Ishikawa (cell line): Measurements from ENCODE around the gene CA7.

Experiments
- CREB1 ChIP-seq: IDR thresholded peaks from 2 replicates; pipeline ENCODE4 v1.6.1; 2012; ENCODE audit warnings: low read depth
- RAD21 ChIP-seq: IDR thresholded peaks from 2 replicates; pipeline ENCODE4 v1.6.1; 2012; ENCODE audit warnings: low read depth
- TAF1 ChIP-seq: IDR thresholded peaks from 2 replicates; pipeline ENCODE4 v1.6.1; 2012; ENCODE audit warnings: low read depth, mild to moderate bottlenecking
- TCF12 ChIP-seq: IDR thresholded peaks from 2 replicates; pipeline ENCODE4 v1.6.1; 2012; ENCODE audit warnings: low read depth
- YY1 ChIP-seq: IDR thresholded peaks from 2 replicates; pipeline ENCODE4 v1.6.1; 2012; ENCODE audit warnings: low read depth
- ZBTB7A ChIP-seq: IDR thresholded peaks from 2 replicates; pipeline ENCODE4 v1.6.1; 2012; ENCODE audit warnings: low read depth
- TF ChIP-seq, protein P1 (sequence below): IDR thresholded peaks from 2 replicates; pipeline ENCODE4 v1.6.1; 2012; ENCODE audit warnings: low read depth, mild to moderate bottlenecking
- TF ChIP-seq, protein P2 (sequence below): IDR thresholded peaks from 2 replicates; pipeline ENCODE4 v1.6.1; 2012

DNA sequence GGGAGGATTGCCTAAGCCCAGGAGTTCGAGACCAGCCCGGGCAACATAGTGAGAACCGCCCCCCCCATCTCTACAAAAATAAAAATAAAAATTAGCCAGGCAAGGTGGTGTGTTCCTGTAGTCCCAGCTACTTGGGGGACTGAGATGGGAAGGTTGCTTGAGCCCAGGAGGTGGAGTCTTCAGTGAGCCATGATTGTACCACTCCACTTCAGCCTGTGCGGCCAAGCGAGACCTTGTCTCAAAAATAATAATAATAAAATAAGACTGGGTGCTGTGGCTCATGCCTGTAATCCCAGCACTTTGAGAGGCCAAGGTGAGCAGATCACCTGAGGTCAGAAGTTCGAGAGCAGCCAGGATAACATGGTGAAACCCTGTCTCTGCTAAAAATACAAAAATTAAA lies 47.6 kb downstream of the CA7 start:
- TF ChIP-seq ZBTB7A = no peak
- TF ChIP-seq CREB1 = no peak
- no peak for TF ChIP-seq TCF12
- TF ChIP-seq RAD21 = no peak
- no peak for TF ChIP-seq TAF1
- no peak for TF ChIP-seq YY1
- TF ChIP-seq, protein P1, sequence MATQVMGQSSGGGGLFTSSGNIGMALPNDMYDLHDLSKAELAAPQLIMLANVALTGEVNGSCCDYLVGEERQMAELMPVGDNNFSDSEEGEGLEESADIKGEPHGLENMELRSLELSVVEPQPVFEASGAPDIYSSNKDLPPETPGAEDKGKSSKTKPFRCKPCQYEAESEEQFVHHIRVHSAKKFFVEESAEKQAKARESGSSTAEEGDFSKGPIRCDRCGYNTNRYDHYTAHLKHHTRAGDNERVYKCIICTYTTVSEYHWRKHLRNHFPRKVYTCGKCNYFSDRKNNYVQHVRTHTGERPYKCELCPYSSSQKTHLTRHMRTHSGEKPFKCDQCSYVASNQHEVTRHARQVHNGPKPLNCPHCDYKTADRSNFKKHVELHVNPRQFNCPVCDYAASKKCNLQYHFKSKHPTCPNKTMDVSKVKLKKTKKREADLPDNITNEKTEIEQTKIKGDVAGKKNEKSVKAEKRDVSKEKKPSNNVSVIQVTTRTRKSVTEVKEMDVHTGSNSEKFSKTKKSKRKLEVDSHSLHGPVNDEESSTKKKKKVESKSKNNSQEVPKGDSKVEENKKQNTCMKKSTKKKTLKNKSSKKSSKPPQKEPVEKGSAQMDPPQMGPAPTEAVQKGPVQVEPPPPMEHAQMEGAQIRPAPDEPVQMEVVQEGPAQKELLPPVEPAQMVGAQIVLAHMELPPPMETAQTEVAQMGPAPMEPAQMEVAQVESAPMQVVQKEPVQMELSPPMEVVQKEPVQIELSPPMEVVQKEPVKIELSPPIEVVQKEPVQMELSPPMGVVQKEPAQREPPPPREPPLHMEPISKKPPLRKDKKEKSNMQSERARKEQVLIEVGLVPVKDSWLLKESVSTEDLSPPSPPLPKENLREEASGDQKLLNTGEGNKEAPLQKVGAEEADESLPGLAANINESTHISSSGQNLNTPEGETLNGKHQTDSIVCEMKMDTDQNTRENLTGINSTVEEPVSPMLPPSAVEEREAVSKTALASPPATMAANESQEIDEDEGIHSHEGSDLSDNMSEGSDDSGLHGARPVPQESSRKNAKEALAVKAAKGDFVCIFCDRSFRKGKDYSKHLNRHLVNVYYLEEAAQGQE = no peak
- TF ChIP-seq, protein P2, sequence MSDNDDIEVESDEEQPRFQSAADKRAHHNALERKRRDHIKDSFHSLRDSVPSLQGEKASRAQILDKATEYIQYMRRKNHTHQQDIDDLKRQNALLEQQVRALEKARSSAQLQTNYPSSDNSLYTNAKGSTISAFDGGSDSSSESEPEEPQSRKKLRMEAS = no peak
